Left lung (tissue), 10 donors: ENCODE measurements around the gene PON1. TPM values are rescaled to one million over a fixed set of nuclear protein-coding genes. Genes with fewer than 3 reads are reported as not detected.

Experiments used
- ATAC-seq: fragments of 200-7000 bp; cut with Tn5 transposase; one replicate; pipeline ENCODE4 v1.9.1; 2020; ENCODE audit warnings: moderate library complexity
- DNase-seq, 4 donors: peaks; one replicate each; pipeline ENCODE4 v3.0.0-alpha.2; 2013 to 2020
- H3K27ac ChIP-seq, 2 donors: fragments of 200-600 bp; sonication (generic) in 1 of 2; one replicate each; pipeline versions ENCODE4 v1.5.0 to v1.8.0; 2020 to 2021
- H3K27me3 ChIP-seq, 2 donors: fragments of 200-600 bp; sonication (generic) in 1 of 2; one replicate each; pipeline versions ENCODE4 v1.5.0 to v1.8.0; 2020 to 2021
- H3K36me3 ChIP-seq, 2 donors: fragments of 200-600 bp; sonication (generic) in 1 of 2; one replicate each; pipeline versions ENCODE4 v1.5.0 to v1.8.0; 2020 to 2021
- H3K4me1 ChIP-seq, 2 donors: fragments of 200-600 bp; one replicate each; pipeline ENCODE4 v1.8.0; 2021
- H3K4me3 ChIP-seq, 2 donors: fragments of 200-600 bp; sonication (generic) in 1 of 2; one replicate each; pipeline versions ENCODE4 v1.5.0 to v1.8.0; 2020 to 2021; ENCODE audit warnings: mild to moderate bottlenecking in 1 of 2
- H3K9me3 ChIP-seq, 2 donors: fragments of 200-600 bp; sonication (generic) in 1 of 2; one replicate each; pipeline versions ENCODE4 v1.5.0 to v1.8.0; 2020 to 2021
- intact Hi-C, 2 donors: fragments of 100-400 bp; cut with DNase I; formaldehyde crosslinking; loops; one replicate each; pipeline versions ENCODE4 v1.11.2 to v1.14.2; 2022
- polyA plus RNA-seq, 6 donors: library from polyadenylated mRNA; unstranded; fragments of 120-200 nt; gene quantifications; one replicate each; pipeline ENCODE4 v1.2.1, GENCODE V29; 2013; ENCODE audit not compliant: insufficient read length in 6 of 6
- total RNA-seq, 2 donors: library from RNA; stranded (reverse); fragmentation: NEBNext Ultra II Directional; extraction: Animal tissue kit (Norgen Biotek cat#: 25700); gene quantifications; one replicate each; pipeline ENCODE4 v1.2.1, GENCODE V29; 2021
- TF ChIP-seq, protein P1 (sequence below), 2 donors: fragments of 200-600 bp; sonication (generic) in 1 of 2; IDR thresholded peaks; one replicate each; pipeline versions ENCODE4 v1.5.0 to v1.8.0; 2021; ENCODE audit warnings: antibody characterized with exemption in 2 of 2
- donor health status: DM: no; HTN: yes; CAD: no.
- donor health status: DM: no; HTN: no; CAD: no.

Gene PON1
- total and polyA plus RNA-seq, 8 donors: 0.42 to 1.7 (median 0.75) TPM

DNA sequence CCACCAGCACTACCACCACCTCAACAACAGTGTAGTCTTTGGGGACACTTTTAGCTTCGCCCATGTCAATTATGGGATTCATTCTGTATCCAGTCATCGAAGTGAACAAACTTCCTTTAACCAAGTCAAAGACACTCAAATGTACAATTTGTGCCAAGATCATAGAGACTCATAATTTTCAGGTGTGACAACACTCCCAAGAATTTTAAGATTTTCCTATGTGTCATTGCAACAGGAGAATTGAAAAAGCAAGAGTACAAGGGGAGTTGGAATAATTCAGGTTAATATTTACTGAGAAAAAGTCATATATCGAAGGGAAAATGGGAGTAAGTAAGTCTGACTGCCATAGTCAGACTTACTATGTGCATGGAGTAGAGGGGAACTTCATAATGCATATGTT lies 26.2 kb downstream of the PON1 start:
- H3K36me3 ChIP-seq: no peaks in the 10 kb centered on the region
- TF ChIP-seq, protein P1, sequence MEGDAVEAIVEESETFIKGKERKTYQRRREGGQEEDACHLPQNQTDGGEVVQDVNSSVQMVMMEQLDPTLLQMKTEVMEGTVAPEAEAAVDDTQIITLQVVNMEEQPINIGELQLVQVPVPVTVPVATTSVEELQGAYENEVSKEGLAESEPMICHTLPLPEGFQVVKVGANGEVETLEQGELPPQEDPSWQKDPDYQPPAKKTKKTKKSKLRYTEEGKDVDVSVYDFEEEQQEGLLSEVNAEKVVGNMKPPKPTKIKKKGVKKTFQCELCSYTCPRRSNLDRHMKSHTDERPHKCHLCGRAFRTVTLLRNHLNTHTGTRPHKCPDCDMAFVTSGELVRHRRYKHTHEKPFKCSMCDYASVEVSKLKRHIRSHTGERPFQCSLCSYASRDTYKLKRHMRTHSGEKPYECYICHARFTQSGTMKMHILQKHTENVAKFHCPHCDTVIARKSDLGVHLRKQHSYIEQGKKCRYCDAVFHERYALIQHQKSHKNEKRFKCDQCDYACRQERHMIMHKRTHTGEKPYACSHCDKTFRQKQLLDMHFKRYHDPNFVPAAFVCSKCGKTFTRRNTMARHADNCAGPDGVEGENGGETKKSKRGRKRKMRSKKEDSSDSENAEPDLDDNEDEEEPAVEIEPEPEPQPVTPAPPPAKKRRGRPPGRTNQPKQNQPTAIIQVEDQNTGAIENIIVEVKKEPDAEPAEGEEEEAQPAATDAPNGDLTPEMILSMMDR (IDR thresholded peaks at IDR 0.05): no peak
- ATAC-seq: no peak
- H3K4me1 ChIP-seq: no peaks in the 10 kb centered on the region
- intact Hi-C loops: no loop called here
- no peak overlapping the region for H3K27ac ChIP-seq
- no peak for DNase-seq
- no peaks in the 10 kb centered on the region for H3K9me3 ChIP-seq
- H3K27me3 ChIP-seq: no peaks in the 10 kb centered on the region
- no peak overlapping the region for H3K4me3 ChIP-seq

DNA sequence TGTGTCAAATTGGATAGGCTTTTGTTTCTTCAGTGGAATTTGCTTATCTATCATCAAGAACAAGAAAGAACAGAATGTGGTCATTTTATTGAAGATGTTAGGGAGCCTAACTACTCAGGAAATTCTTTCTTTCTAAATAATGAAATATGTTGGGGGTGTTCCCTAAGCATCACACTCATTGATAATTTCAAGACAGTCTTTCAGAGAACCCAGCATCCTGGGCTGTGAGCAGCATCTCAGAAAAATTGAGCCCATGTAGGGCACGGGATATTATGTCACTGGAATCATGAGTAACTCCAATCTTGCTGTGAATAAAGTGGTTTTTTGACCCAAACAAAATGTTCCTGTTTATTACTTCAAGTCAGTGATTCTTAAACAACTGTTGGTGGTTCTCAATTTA lies 27.3 kb downstream of the PON1 start:
- DNase-seq (no peak), ATAC-seq (no peak)
- Histone ChIP-seq H3K36me3 (no peaks in the 10 kb centered on the region), H3K27ac (no peak overlapping the region), H3K27me3 (no peaks in the 10 kb centered on the region), H3K9me3 (no peaks in the 10 kb centered on the region), H3K4me3 (no peak overlapping the region), H3K4me1 (no peaks in the 10 kb centered on the region)
- intact Hi-C loops: no loop called here
- TF ChIP-seq, protein P1 (IDR thresholded peaks at IDR 0.05): no peak

DNA sequence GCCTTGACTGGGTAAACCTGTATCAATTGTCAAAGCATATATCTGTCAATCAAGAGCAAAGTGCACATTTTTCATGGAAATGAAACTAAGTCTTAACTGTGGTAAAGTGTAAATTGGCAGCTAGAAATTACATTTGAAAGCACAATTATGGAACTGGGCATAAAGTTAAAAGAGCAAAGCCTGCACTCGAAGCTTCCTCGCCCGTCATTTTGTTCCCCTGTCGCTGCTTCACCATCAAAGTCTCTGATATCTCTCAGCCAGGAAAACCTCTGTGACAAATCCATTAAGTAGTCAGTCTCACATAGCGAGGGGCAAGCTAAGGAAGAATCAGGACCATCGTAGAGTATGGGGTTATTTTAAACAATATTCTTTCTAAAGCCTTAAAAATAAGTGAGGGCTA lies 27.9 kb downstream of the PON1 start:
- Histone ChIP-seq H3K36me3 (no peaks in the 10 kb centered on the region), H3K27ac (no peak overlapping the region), H3K27me3 (no peaks in the 10 kb centered on the region), H3K4me1 (no peaks in the 10 kb centered on the region), H3K4me3 (no peak overlapping the region), H3K9me3 (no peaks in the 10 kb centered on the region)
- ATAC-seq: no peak
- TF ChIP-seq, protein P1 (IDR thresholded peaks at IDR 0.05): no peak
- intact Hi-C loops: no loop called here
- DNase-seq: no peak

DNA sequence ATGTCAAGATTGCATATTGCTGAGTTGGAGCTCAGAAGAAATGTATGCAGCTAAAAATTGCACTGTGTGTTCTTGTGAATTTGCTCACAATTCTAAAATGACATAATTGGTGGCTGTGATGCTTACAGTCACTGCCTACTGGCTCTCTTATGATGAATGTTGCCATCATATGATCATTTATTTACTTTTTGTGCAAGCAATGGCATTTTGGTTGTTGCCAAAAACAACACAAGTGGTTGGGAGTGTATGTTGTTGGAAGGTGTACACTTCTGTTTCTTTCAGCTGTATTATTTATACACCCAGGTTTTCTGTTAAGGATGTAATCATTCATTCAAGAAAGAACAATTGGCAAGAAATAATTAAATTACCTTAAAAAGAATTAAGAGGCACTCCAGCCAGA lies 28.9 kb downstream of the PON1 start:
- ATAC-seq: no peak
- Histone ChIP-seq H3K4me3 (no peak overlapping the region), H3K27ac (no peak overlapping the region), H3K36me3 (no peaks in the 10 kb centered on the region), H3K27me3 (no peaks in the 10 kb centered on the region), H3K4me1 (no peaks in the 10 kb centered on the region), H3K9me3 (no peaks in the 10 kb centered on the region)
- intact Hi-C loops: no loop called here
- no peak for DNase-seq
- TF ChIP-seq, protein P1 (IDR thresholded peaks at IDR 0.05): no peak

DNA sequence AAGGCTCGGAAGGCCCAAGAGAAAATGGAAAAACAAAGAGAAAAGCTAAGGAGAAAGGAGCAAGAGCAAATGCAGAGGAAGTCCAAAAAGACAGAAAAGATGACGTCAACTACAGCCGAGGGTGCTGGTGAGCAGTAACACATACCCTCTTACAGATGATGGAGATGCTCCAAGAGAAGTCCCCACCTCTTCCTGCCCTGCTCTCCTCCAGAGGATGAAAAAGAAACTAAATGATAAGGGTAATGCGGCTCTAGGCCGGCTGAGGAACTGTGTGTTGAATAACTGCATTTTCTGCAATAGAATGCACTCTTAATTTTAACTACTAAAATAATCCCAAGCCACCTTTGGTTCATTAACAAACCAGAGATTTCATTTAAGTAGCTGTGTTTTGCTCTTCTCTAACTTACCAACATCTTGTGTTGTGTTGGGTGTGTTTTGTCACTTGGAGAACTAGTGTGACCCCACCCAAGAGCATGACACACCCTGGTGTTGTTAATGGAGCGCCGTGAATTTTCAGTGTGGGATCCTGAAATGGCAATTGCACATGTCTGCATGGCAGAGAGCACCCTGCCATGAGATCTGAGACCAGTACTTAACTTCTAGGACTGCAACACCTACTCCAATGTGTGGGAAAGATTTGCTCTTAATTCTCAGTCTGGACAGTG lies 34.0 kb downstream of the PON1 start:
- H3K27me3 ChIP-seq: no peaks in the 10 kb centered on the region
- no peak for ATAC-seq
- H3K4me3 ChIP-seq: no peak overlapping the region
- no peak for DNase-seq
- no peaks in the 10 kb centered on the region for H3K9me3 ChIP-seq
- H3K27ac ChIP-seq: no peak overlapping the region
- TF ChIP-seq, protein P1 (IDR thresholded peaks at IDR 0.05): no peak
- no peaks in the 10 kb centered on the region for H3K36me3 ChIP-seq
- intact Hi-C loops: no loop called here
- H3K4me1 ChIP-seq: no peaks in the 10 kb centered on the region
